PC-3 (cell line): ENCODE measurements around the gene IRX6.

ENCODE experiments used
- CTCF ChIP-seq: fragments of 300-600 bp; sonication (generic); conservative IDR thresholded peaks from 2 replicates; pipeline ENCODE4 v1.5.1; 2017; ENCODE audit warnings: antibody characterized with exemption, low read depth, mild to moderate bottlenecking, low read length
- EZH2 ChIP-seq: fragments of 300-600 bp; sonication (generic); IDR thresholded peaks from one replicate; pipeline ENCODE4 v1.6.1; 2017; ENCODE audit warnings: antibody characterized with exemption, mild to moderate bottlenecking, low read length; ENCODE audit not compliant: unreplicated experiment

DNA sequence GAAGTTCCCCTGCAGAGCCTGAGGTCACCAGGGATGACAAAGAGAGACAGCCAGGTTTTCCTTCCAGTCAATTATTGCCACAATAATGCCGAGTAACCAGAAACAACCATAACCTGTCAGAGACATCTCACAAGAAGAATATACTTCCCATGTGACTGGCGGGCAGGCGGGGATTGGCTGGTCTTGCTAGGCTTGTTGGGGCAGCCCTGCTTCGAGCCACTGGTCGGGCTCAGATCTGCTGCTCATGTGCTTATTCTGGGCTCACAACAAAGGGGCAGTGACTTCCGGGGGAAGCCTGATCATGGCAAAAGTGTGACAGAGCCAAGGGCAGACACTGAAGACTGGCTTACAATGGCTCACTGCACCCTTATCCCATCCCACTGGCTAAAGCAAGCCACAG, 48.1 kb upstream of the IRX6 start:
- TF ChIP-seq EZH2 (no peak), CTCF (no peak)
